ENCODE data around the gene STAT6.
A peak's percentile ranks its signal among the peaks of the same experiment; 100 is the strongest.

STAT6 gene

DNA sequence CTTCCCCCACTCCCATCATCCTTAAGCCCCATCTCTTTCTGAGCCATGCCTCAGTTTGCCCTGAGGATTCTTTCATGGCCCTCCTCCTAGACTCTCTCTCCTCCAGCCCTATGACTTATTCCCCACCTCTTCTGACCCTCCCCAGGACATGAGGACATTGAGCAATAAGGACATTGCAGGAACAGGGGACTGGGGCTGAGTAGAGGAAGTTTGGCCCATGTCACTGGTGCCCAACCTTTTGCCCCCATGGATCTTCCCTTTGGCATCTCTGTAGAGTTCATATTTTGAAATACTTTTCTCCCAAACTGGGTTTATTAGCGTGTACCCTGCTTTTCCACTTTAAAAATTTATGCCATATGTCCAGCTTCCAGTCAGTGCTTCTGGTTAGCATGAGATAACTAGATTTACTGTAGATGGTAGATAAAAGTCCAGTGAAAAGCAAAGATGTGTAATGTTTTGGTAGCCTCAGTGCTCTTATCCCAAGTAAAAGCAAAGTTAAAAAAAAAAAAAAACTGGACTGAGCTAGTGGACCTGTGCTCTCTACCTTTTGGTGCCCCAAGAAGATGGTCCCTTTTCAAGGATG lies 42.3 kb upstream of the STAT6 start:
- Histone ChIP-seq H3K36me3 (ENCODE audit: insufficient read depth, low read length) (peaks cover 62% of the 10 kb centered on the region), H3K9ac (ENCODE audit: low read length) (no peak overlapping the region), H3K4me3 (ENCODE audit: low read depth in 1 of 2, low read length in 2 of 2) (no peak overlapping the region)

GRCh38 chr12:57152639-57153038 lies 41.5 kb upstream of the STAT6 start:
- Histone ChIP-seq H3K4me1 (ENCODE audit: insufficient read depth, low read length) (peaks cover 57% of the 10 kb centered on the region), H3K9ac (ENCODE audit: low read length) (no peak overlapping the region)

More for the DNA sequence above, 42.3 kb upstream of the STAT6 start:
- no peaks in the 10 kb centered on the region for H3K27me3 ChIP-seq (ENCODE audit: control insufficient read depth in 1 of 2, insufficient read depth in 2 of 2, low read length in 2 of 2)
- H3K4me1 ChIP-seq (ENCODE audit: insufficient read depth, low read length): peaks cover 54% of the 10 kb centered on the region
- no peaks in the 10 kb centered on the region for H3K9me3 ChIP-seq (ENCODE audit: low read length)
- peak overlapping the region; percentile 88 for H3K27ac ChIP-seq (ENCODE audit: low read depth, low read length)

DNA sequence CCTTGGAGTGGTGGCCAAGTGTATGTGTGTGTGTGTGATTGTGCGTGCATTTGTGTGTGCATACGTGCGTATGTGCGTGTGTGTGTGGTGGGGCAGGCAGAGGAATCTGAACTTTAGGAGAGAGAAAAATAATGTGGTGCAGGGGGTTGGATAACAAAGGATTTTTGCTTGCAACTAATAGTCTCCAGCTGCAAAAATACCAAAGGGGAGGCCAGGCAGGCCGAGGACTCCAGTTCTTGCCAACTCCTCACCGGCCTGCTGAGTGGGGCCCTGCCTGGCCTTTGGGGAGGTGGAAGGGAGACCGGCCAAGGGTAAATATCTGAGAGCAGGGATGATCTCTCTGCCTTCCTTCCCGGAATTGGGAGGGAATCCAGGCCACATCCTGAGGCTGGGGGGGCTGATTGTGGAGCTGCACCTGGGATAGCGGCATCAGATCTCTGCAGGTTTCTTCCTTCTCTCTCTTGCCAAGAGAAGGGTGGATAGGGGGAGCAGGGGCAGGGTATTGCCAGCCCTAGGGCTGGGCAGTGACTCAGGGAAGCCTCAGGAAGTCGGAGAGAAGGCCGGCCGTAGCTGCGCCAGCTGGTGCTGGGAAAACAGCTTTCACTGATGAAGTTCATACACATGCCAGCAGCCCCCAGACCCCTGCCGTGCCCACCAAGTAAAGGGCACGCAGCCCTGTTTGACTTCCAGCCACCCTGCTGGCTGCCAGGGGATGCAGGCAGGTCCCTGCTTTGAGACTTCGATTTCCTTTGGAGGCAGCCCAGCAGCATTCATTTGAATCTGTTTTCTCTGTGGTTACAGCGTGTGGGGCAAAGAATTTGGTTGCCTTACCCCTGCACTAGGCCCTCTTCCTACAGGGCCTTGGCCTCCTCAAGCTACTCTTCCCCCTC lies 40.8 kb upstream of the STAT6 start:
- Histone ChIP-seq H3K27ac (ENCODE audit: low read depth, low read length) (peak overlapping the region; percentile 88), H3K9ac (ENCODE audit: low read length) (no peak overlapping the region), H3K27me3 (ENCODE audit: control insufficient read depth in 1 of 2, insufficient read depth in 2 of 2, low read length in 2 of 2) (no peaks in the 10 kb centered on the region), H3K36me3 (ENCODE audit: insufficient read depth, low read length) (peaks cover 52% of the 10 kb centered on the region), H3K4me1 (ENCODE audit: insufficient read depth, low read length) (peaks cover 63% of the 10 kb centered on the region), H3K9me3 (ENCODE audit: low read length) (no peaks in the 10 kb centered on the region), H3K4me3 (ENCODE audit: low read depth in 1 of 2, low read length in 2 of 2) (peak overlapping the region in 1 of 2 donors; percentile 21)

More at GRCh38 chr12:57152639-57153038, 41.5 kb upstream of the STAT6 start:
- Histone ChIP-seq H3K9me3 (ENCODE audit: low read length) (no peaks in the 10 kb centered on the region), H3K27ac (ENCODE audit: low read depth, low read length) (peak overlapping the region; percentile 88), H3K36me3 (ENCODE audit: insufficient read depth, low read length) (peaks cover 54% of the 10 kb centered on the region), H3K4me3 (ENCODE audit: low read depth in 1 of 2, low read length in 2 of 2) (peak overlapping the region in 1 of 2 donors; percentile 21), H3K27me3 (ENCODE audit: control insufficient read depth in 1 of 2, insufficient read depth in 2 of 2, low read length in 2 of 2) (no peaks in the 10 kb centered on the region)

DNA sequence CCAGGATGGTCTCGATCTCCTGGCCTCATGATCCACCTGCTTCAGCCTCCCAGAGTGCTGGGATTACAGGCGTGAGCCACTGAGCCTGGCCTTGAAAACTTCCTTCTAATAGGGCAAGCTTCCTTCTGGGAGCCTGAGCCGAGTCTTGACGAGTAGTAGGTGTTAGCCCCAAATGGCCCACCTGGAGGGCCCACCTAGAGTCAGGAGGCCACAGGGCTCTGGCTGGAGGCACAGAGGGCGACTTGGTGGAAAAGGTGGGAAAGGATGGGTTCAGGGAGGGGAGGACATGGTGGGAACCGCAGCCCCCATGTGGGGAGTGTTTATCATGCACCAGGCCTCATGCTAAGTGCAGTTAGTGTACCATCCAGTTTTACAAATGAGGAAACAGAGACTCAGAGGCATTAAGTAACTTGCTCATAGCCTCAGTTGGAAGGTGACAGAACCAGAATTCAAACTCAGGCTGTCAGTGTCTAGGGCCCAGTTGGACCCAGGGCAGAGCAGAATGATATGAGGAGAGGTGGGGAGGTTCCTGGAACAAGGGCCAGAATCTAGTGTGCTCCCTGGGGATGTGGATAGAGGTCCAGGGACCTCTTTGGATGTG lies 39.3 kb upstream of the STAT6 start:
- no peak overlapping the region for H3K9ac ChIP-seq (ENCODE audit: low read length)
- H3K27me3 ChIP-seq (ENCODE audit: control insufficient read depth in 1 of 2, insufficient read depth in 2 of 2, low read length in 2 of 2): no peaks in the 10 kb centered on the region
- H3K4me1 ChIP-seq (ENCODE audit: insufficient read depth, low read length): peaks cover 73% of the 10 kb centered on the region
- no peak overlapping the region for H3K4me3 ChIP-seq (ENCODE audit: low read depth in 1 of 2, low read length in 2 of 2)
- no peaks in the 10 kb centered on the region for H3K9me3 ChIP-seq (ENCODE audit: low read length)
- H3K36me3 ChIP-seq (ENCODE audit: insufficient read depth, low read length): peaks cover 52% of the 10 kb centered on the region
- H3K27ac ChIP-seq (ENCODE audit: low read depth, low read length): no peak overlapping the region

DNA sequence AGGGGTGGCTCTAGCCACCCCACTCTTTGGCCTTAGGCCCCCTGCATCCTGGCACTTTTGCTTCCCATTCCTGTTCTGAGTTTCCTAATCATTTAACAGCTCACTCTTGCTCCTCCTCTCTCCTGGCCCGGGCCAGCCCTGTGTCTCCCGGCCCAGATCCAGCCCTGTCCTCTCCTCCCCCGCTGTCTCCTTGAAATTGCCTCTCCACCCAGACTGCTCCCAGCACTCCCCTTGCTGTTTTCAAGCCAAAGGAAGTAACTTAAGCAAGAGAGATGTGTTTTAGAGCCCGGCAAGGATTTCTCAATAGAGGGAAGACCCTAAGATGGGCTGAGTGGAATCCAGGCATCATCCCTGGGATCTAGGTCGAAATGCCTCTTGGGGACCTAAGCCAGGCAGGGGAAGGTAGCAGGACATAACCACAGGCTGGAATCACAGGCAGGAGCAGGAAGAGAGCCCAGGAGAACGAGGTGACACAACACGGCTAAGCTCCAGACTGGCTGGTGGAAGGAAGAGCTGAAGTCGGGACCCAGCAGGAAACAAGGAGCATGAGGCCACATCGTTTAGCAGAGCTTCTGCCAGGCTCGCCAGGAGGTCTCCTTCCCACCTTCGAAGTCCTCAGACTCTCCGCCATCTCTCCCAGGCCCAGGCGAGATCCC lies 38.2 kb upstream of the STAT6 start:
- Histone ChIP-seq H3K9ac (ENCODE audit: low read length) (no peak overlapping the region), H3K36me3 (ENCODE audit: insufficient read depth, low read length) (peaks cover 52% of the 10 kb centered on the region), H3K9me3 (ENCODE audit: low read length) (no peaks in the 10 kb centered on the region), H3K27ac (ENCODE audit: low read depth, low read length) (peak overlapping the region; percentile 70), H3K27me3 (ENCODE audit: control insufficient read depth in 1 of 2, insufficient read depth in 2 of 2, low read length in 2 of 2) (no peaks in the 10 kb centered on the region), H3K4me1 (ENCODE audit: insufficient read depth, low read length) (peaks cover 80% of the 10 kb centered on the region), H3K4me3 (ENCODE audit: low read depth in 1 of 2, low read length in 2 of 2) (peak overlapping the region in 1 of 2 donors; percentile 6)

- Histone ChIP-seq H3K4me3 (ENCODE audit: low read depth in 1 of 2, low read length in 2 of 2) (no peak overlapping the region), H3K36me3 (ENCODE audit: insufficient read depth, low read length) (peaks cover 52% of the 10 kb centered on the region), H3K9me3 (ENCODE audit: low read length) (no peaks in the 10 kb centered on the region), H3K27ac (ENCODE audit: low read depth, low read length) (peak overlapping the region; percentile 70), H3K9ac (ENCODE audit: low read length) (no peak overlapping the region), H3K4me1 (ENCODE audit: insufficient read depth, low read length) (peaks cover 80% of the 10 kb centered on the region), H3K27me3 (ENCODE audit: control insufficient read depth in 1 of 2, insufficient read depth in 2 of 2, low read length in 2 of 2) (no peaks in the 10 kb centered on the region)
These were observed 37.5 kb upstream of the STAT6 start for GRCh38 chr12:57148469-57149244.

DNA sequence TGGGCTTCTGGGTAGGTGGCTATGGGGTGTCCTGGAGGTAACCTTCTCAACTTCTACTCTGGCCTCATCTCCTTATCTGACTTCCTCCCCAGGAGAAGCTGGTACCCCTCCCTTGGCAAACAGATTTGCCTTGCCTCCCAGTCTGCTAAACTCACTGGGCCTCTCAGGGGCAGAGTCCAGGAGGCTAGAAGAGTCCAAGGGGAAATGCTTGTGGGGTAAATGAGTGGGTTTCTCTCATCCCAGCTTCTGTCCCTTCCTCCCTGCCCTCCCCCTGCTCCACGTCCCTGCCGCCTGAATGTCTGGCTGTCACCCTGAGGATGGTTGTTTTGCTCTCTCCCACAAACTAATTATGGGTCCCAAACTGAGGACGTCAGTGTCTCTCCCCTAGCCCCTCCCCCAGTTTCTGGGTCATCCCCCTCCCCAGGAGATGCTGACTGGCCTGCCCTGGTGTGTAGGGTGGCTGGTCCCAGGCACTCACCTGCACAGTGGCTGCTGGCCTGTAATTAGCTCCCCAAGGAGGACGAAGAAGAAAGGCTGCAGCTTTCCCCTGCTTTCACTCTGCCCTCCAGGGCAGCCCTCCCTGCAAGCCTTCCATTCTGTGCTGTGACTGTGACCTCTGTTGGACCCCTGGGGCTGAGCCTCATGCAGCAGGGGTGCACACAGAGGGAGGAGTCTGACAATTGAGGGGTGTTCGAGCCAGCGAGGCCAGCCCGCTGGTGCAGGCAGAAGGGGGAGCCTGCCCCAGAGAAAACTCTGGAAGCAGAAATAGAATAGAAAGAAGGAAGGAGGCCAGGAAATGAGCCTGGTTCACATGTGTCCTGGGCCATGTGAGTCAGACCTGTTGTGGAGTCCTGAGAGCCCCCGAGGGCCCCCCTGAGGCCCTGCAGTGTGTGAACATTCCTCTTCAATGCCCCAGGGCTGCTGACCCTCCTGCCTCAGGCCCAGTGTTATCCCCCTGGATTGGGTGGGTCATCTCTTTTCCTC lies 36.1 kb upstream of the STAT6 start, which contains the start of gene LRP1-AS:
TSS of gene LRP1-AS (minus strand) at position 659 of the 984 bp plus-strand sequence.
- no peaks in the 10 kb centered on the region for H3K9me3 ChIP-seq (ENCODE audit: low read length)
- H3K27me3 ChIP-seq (ENCODE audit: control insufficient read depth in 1 of 2, insufficient read depth in 2 of 2, low read length in 2 of 2): no peaks in the 10 kb centered on the region
- no peak within 1 kb of the TSS for H3K4me3 ChIP-seq (ENCODE audit: low read depth in 1 of 2, low read length in 2 of 2)
- H3K27ac ChIP-seq (ENCODE audit: low read depth, low read length): peak within 1 kb of the TSS; percentile 70
- no peak within 1 kb of the TSS for H3K9ac ChIP-seq (ENCODE audit: low read length)
- peaks cover 76% of the 10 kb centered on the region for H3K4me1 ChIP-seq (ENCODE audit: insufficient read depth, low read length)
- H3K36me3 ChIP-seq (ENCODE audit: insufficient read depth, low read length): peaks cover 66% of the 10 kb centered on the region

GRCh38 chr12:57146092-57146491 lies 34.9 kb upstream of the STAT6 start:
- Histone ChIP-seq H3K4me3 (ENCODE audit: low read depth in 1 of 2, low read length in 2 of 2) (no peak overlapping the region), H3K9me3 (ENCODE audit: low read length) (no peaks in the 10 kb centered on the region), H3K9ac (ENCODE audit: low read length) (no peak overlapping the region), H3K27me3 (ENCODE audit: control insufficient read depth in 1 of 2, insufficient read depth in 2 of 2, low read length in 2 of 2) (no peaks in the 10 kb centered on the region), H3K36me3 (ENCODE audit: insufficient read depth, low read length) (peaks cover 74% of the 10 kb centered on the region), H3K27ac (ENCODE audit: low read depth, low read length) (no peak overlapping the region), H3K4me1 (ENCODE audit: insufficient read depth, low read length) (peaks cover 66% of the 10 kb centered on the region)

GRCh38 chr12:57145460-57146059 lies 34.4 kb upstream of the STAT6 start:
- H3K27ac ChIP-seq (ENCODE audit: low read depth, low read length): no peak overlapping the region
- peaks cover 73% of the 10 kb centered on the region for H3K36me3 ChIP-seq (ENCODE audit: insufficient read depth, low read length)
- no peaks in the 10 kb centered on the region for H3K9me3 ChIP-seq (ENCODE audit: low read length)
- H3K4me3 ChIP-seq (ENCODE audit: low read depth in 1 of 2, low read length in 2 of 2): no peak overlapping the region
- peaks cover 61% of the 10 kb centered on the region for H3K4me1 ChIP-seq (ENCODE audit: insufficient read depth, low read length)
- H3K27me3 ChIP-seq (ENCODE audit: control insufficient read depth in 1 of 2, insufficient read depth in 2 of 2, low read length in 2 of 2): no peaks in the 10 kb centered on the region
- no peak overlapping the region for H3K9ac ChIP-seq (ENCODE audit: low read length)

Data from muscle layer of colon (tissue), 2 donors.